ENCODE results near the gene BTBD2.

- TF ChIP-seq MAFK (IDR thresholded peaks at IDR 0.05; ENCODE audit: low read depth, low read length) (no peak), POLR2A (IDR thresholded peaks at IDR 0.05; ENCODE audit: control extremely low read depth in 1 of 2, low read depth in 2 of 2, low read length in 2 of 2) (no peak; a peak in 1 of 3 replicates), BRCA1 (IDR thresholded peaks at IDR 0.05; ENCODE audit: low read depth, low read length) (no peak), EZH2 (IDR thresholded peaks at IDR 0.05; ENCODE audit: low read depth, low read length, severe bottlenecking) (no peak), CREB1 (IDR thresholded peaks at IDR 0.05) (no peak), SIN3A (conservative IDR thresholded peaks at IDR 0.05 in 1 of 2, IDR thresholded peaks at IDR 0.05 in 1 of 2; ENCODE audit: low read depth in 1 of 2, low read length in 2 of 2) (no peak), RBBP5 (IDR thresholded peaks at IDR 0.05; ENCODE audit: borderline replicate concordance, low read depth, low read length) (no peak), CBX5 (IDR thresholded peaks at IDR 0.05; ENCODE audit: low read depth, low read length) (no peak)
Measured at GRCh38 chr19:2043961-2044708, 28.6 kb upstream of the BTBD2 start.
